Measurements from ENCODE around the gene RXYLT1.
"Not testable (repeated sequence)": the region's sequence is repeated elsewhere in the genome, so short reads cannot be mapped to it uniquely, and the experiment has no call there.

RXYLT1 gene

GRCh38 chr12:63802012-63802608 lies 22.4 kb downstream of the RXYLT1 start:
- DNase-seq (ENCODE audit: low read depth in 2 of 2), result no peak

- DNase-seq (ENCODE audit: low read depth in 2 of 2), result no peak
These were observed 25.0 kb downstream of the RXYLT1 start for GRCh38 chr12:63804746-63805145.

- no peak for DNase-seq (ENCODE audit: low read depth in 2 of 2)
These were observed 26.3 kb downstream of the RXYLT1 start for GRCh38 chr12:63805704-63806672.

GRCh38 chr12:63808631-63809030 lies 28.9 kb downstream of the RXYLT1 start:
- no peak for DNase-seq (ENCODE audit: low read depth in 2 of 2)

GRCh38 chr12:63809566-63809965 lies 29.9 kb downstream of the RXYLT1 start:
- no peak for DNase-seq (ENCODE audit: low read depth in 2 of 2)

- DNase-seq (ENCODE audit: low read depth in 2 of 2), result no peak
These were observed 31.6 kb downstream of the RXYLT1 start for GRCh38 chr12:63811334-63811733.

DNA sequence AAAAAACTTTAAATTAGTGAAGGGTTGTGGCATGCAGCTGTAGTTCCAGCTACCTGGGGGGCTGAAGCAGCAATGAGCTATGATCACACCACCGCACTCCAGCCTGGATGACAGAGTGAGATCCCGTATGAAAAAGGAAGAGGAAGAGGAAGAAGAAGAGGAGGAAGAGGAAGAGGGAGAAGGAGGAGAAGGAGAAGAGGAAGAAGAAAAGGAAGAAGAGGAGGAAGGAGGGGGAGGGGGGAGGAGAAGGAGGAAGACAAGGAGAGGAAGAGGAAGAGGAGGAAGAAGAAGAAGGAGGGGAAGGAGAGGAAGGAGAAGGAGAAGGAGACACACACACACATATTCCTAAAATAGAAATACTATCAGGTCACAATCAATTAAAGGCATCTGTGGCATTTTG lies 32.0 kb downstream of the RXYLT1 start:
- no peak for DNase-seq (ENCODE audit: low read depth in 2 of 2)

GRCh38 chr12:63814146-63814772 lies 34.5 kb downstream of the RXYLT1 start:
- no peak for DNase-seq (ENCODE audit: low read depth in 2 of 2)

- no peak for DNase-seq (ENCODE audit: low read depth in 2 of 2)
These were observed 35.8 kb downstream of the RXYLT1 start for GRCh38 chr12:63815482-63815852.

DNA sequence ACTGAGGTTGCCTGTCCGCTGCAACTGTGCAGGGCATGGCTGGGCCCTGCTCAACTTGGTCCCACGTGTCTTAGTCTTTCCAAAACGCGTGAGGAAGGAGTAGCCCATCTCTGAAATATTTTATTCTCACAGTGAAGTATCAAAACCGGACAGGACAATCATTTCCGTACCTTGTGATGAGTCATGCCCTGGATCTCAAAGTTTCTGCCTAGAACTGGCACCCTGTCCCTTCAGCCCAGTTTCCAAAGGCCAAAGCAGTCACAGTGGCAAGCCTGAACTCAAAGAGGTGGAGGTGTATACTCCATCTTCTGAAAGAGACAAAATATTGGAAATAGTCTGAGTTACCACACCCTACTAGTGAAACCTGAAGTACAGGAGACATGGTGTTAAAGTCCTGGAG lies 36.3 kb downstream of the RXYLT1 start:
- DNase-seq (ENCODE audit: low read depth in 2 of 2), result no peak

DNA sequence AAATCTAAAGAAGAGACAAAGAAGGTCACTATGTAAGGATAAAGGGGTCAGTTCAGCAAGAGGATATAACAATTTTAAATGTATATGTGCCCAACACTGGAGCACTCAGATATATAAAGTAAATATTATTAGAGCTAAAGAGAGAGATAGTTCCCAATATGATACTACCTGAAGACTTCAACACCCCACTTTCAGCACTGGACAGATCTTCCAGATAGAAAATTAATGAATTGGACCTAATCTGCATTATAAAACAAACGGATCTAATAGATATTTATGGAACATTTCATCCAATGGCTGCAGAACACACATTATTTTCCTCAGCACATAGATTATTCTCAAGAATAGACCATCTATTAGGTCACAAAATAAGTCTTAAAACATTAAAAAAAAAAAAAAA lies 40.7 kb downstream of the RXYLT1 start:
- no peak for DNase-seq (ENCODE audit: low read depth in 2 of 2)

DNA sequence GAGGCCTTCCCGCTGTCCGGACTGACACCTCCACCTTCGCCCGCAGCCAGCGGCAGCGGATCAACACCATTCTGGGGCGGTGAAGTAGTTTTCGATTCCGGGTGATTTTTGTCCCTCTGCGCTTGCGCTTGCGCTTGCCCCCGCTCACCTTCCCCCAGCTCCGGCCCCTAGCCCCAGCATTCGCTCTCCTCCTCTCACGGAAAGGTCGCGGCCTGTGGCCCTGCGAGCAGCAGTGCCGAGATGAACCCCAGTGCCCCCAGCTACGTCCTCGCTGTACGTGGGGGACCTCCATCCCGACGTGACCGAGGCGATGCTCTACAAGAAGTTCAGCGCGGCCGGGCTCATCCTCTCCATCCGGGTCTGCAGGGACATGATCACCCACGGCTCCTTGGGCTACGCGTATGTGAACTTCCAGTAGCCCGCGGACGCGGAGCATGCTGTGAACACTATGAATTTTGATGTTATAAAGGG lies 42.1 kb downstream of the RXYLT1 start:
- no peak for DNase-seq (ENCODE audit: low read depth in 2 of 2)

DNA sequence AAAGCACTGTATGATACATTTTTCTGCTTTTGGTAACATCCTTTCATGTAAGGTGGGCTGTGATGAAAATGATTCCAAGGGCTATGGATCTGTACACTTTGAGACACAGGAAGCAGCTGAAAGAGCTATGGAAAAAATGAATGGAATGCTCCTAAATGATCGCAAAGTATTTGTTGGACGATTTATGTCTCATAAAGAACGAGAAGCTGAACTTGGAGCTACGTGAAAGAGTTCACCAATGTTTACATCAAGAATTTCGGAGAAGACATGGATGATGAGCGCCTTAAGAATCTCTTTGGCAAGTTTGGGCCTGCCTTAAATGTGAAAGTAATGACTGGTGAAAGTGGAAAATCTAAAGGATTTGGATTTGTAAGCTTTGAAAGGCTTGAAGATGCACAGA lies 42.6 kb downstream of the RXYLT1 start:
- no peak for DNase-seq (ENCODE audit: low read depth in 2 of 2)

GRCh38 chr12:63823040-63823439 lies 43.3 kb downstream of the RXYLT1 start:
- DNase-seq (ENCODE audit: low read depth in 2 of 2), result no peak

DNA sequence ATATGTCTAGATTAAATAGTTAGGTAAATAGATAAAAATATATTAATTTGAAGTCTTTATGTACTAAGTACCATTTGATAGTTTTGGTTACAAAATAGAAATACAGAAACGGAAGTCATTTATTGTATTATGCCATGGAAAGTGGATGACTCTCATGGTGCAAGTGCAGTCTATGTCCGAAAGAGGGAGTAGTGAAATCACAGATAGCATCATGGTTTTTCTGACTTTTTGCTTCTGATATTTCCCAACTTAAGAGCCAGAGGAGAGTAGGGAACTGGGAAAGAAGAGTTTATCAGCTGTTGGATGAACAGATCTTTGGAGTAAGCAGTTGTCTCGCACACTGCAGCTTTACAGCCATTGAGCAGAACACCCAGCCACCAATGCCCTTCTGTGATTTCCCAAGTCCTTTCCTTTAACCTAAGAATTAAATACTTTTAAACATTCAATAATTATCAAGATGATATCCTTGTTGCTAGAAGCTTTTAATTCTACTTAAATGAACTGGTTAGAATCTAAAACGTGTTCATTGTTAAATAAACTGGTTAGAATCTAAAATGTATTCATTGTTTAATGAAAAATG lies 46.4 kb downstream of the RXYLT1 start:
- DNase-seq (ENCODE audit: low read depth in 2 of 2), result no peak

DNA sequence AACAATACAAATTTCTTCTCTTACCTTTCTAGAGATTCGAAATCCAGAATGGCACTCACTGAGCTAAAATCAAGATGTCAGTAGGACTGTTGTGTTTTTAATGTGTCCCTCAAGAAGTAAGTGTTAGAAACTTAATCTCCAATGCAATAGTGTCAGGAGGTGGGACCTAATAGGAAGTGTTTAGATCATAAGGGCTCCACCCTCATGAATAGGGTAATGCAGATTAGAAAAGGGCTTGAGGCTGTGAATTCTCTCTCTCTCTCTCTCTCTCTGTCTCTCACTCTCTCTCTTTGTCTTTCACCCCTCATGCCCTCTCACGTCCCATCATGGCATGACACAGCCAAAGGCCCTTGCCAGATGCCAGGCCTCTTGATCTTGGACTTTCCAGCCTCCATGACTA lies 49.2 kb downstream of the RXYLT1 start:
- DNase-seq (ENCODE audit: low read depth in 2 of 2), result no peak

DNA sequence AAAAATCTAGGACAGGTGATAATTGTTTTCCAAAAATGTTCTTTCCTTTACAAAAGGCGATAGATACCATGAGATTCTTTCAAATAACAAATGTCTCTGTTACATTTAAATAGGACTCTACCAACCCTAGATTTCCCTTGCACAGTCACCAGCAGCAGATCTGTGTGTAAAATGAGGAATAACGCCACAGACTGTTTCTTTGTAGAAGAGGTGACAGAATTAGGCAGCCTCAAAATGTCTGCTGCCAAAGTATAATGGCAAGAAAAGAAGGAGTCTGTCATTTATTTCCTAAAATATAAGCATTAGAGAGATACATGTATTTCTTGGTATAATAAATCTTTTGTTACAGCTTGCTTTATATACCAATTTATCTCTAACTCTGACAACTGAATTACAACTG lies 56.3 kb downstream of the RXYLT1 start:
- no peak for DNase-seq (ENCODE audit: low read depth in 2 of 2)

DNA sequence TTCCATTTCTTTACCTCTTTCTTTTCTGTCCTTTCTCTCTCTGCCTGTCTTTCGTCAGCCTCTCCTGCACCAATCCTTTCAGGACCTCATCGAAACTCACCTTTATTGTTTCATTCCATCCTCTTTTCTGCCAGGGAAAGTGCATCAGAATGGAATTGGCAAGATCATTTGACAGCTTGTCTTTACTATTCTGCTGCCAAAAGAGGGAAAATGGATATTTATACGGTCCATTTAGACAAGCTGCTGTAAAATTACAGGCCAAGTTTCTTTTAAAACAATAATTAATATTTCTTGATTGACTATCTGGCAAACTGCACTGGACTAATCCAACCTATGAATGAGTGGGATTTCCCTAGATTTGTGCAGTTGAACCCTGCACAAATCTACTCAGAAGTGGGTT lies 57.2 kb downstream of the RXYLT1 start:
- DNase-seq (ENCODE audit: low read depth in 2 of 2), result no peak

DNA sequence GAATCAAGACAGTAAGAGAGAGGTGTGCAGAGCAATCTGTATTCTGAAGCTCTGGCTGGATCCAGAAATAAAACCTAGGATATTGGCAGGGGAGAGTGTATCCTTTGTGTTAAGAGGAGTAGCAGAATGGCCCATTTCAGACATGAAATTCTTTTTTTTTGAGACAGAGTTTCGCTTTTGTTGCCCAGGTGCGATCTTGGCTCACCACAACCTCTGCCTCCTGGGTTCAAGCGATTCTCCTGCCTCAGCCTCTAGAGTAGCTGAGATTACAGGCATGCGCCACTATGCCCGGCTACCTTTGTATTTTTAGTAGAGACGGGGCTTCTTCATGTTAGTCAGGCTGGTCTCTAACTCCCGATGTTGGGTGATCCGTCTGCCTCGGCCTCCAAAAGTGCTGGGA lies 58.7 kb downstream of the RXYLT1 start:
- DNase-seq (ENCODE audit: low read depth in 2 of 2), result no peak

GRCh38 chr12:63841011-63841410 lies 61.3 kb downstream of the RXYLT1 start:
- no peak for DNase-seq (ENCODE audit: low read depth in 2 of 2)

DNA sequence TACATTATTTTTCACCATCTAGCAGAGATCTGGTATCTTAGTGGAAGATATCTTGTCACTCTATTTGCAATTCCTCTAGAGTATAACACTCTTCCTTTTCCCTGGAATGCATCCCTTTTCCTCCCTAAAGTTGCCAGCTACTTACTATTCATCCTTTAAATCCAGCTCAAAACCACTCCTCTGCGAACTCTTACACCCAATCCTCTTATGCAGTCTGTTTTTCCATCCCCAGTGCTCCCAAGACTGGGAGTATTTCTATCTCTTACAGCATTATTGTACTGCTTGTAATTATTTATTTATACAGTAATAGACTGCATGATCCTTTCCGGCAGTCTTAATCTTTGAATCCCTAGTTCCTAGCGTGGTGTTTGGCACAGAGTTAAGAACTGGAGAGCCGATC lies 61.9 kb downstream of the RXYLT1 start:
- no peak for DNase-seq (ENCODE audit: low read depth in 2 of 2)

DNA sequence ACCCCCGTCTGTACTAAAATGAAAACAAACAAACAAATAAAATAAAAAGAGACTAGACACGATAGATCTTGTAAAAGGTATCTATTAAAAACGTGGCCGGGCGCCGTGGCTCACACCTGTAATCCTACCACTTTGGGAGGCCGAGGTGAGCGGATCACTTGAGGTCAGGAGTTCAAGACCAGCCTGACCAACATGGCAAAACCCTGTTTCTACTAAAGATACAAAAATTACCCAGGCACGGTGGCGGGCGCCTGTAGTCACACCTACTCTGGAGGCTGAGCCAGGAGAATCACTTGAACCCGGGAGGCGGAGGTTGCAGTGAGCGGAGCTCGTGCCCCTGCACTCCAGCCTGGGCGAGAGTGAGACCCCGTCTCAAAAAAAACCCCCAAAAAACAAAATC lies 63.0 kb downstream of the RXYLT1 start:
- not testable (repeated sequence) for DNase-seq (ENCODE audit: low read depth in 2 of 2)

Measured in stimulated activated CD4-positive, alpha-beta T cell treated with anti-CD3 and anti-CD28 coated beads, Interleukin-4, amount 100 ng/mL, for 48 hours (primary cell).